MCF 10A (cell line): ENCODE data around the gene CPSF4. TPM values are rescaled to one million over a fixed set of nuclear protein-coding genes. Genes with fewer than 3 reads are reported as not detected.

Experiments used
- Bru-seq: library from RNA; stranded (reverse); fragments of 400-500 nt; gene quantifications from one replicate; lab custom pipeline; 2021; lab: Mats Ljungman, UMichigan
- BruChase-seq, 2 experiments: library from RNA; stranded (reverse); fragments of 400-500 nt; gene quantifications; one replicate each; lab custom pipeline; 2021; lab: Mats Ljungman, UMichigan
- BruUV-seq: library from RNA; stranded (reverse); fragments of 400-500 nt; replicated peaks from 2 replicates; lab custom pipeline; 2021; lab: Mats Ljungman, UMichigan
- CTCF ChIA-PET: fragments of 300-600 bp; sonication (Branson Sonifier 250); formaldehyde crosslinking; extraction: SDS; loops from one replicate; lab custom pipeline; 2021; ENCODE audit warnings: antibody characterized with exemption, inconsistent platforms; lab: Yijun Ruan, JAX
- POLR2A ChIA-PET: fragments of 300-600, 350-650 bp; sonication (Branson Sonifier 250); formaldehyde crosslinking; extraction: SDS; loops from one replicate; lab custom pipeline; 2020; ENCODE audit warnings: antibody characterized with exemption, inconsistent platforms; lab: Yijun Ruan, JAX
- DNase-seq: peaks from one replicate; pipeline ENCODE4 v3.0.0-alpha.2; 2018; ENCODE audit not compliant: unreplicated experiment
- H3K27ac Mint-ChIP-seq: one replicate; pipeline ENCODE4 v1.8.0; 2022; ENCODE audit warnings: mild to moderate bottlenecking, low read depth, mixed read lengths; ENCODE audit not compliant: unreplicated experiment
- H3K27me3 Mint-ChIP-seq: one replicate; pipeline ENCODE4 v1.8.0; 2022; ENCODE audit warnings: mixed read lengths; ENCODE audit not compliant: insufficient read depth, unreplicated experiment
- H3K36me3 Mint-ChIP-seq: one replicate; pipeline ENCODE4 v1.8.0; 2022; ENCODE audit warnings: mild to moderate bottlenecking, moderate library complexity, mixed read lengths; ENCODE audit not compliant: insufficient read depth, unreplicated experiment
- H3K4me1 Mint-ChIP-seq: one replicate; pipeline ENCODE4 v1.8.0; 2022; ENCODE audit warnings: mixed read lengths; ENCODE audit not compliant: insufficient read depth, unreplicated experiment
- H3K4me3 Mint-ChIP-seq: one replicate; pipeline ENCODE4 v1.8.0; 2022; ENCODE audit warnings: mild to moderate bottlenecking, moderate library complexity, mixed read lengths; ENCODE audit not compliant: unreplicated experiment
- H3K9me3 Mint-ChIP-seq: one replicate; pipeline ENCODE4 v1.8.0; 2022; ENCODE audit warnings: mixed read lengths; ENCODE audit not compliant: unreplicated experiment
- CTCF ChIP-seq: fragments of 200-600 bp; IDR thresholded peaks from one replicate; pipeline ENCODE4 v1.8.0; 2022; ENCODE audit warnings: antibody characterized with exemption, mild to moderate bottlenecking; ENCODE audit not compliant: unreplicated experiment
- intact Hi-C: fragments of 100-400 bp; cut with micrococcal nuclease; formaldehyde crosslinking; loops from 2 replicates; pipeline ENCODE4 v1.14.1; 2022
- long read RNA-seq: library from polyadenylated mRNA; stranded (forward); transcript quantifications from one replicate; pipeline ENCODE4 v2.0.0, GENCODE V29; 2022
- total RNA-seq: library from RNA; stranded (reverse); gene quantifications from 2 replicates; pipeline ENCODE4 v1.2.3, GENCODE V29; 2022

Gene CPSF4
- total RNA-seq (49.5 and 62.6 TPM in 2 replicates), Bru-seq, nascent RNA (percentile 69 among the genes with signal in this experiment), BruChase-seq, experiment 1, labeled RNA remaining after a 6-hour chase (percentile 71 among the genes with signal in this experiment), BruChase-seq, experiment 2, labeled RNA remaining after a 2-hour chase (percentile 81 among the genes with signal in this experiment)
- long read RNA-seq, transcript CPSF4-206 (8 exons, 942 nt), result minor isoform, 5 of 132 reads
- long read RNA-seq, transcript CPSF4-201 (8 exons, 1,691 nt), result minor isoform, 39 of 132 reads
- long read RNA-seq, transcript CPSF4-204 (8 exons, 1,738 nt), result major isoform, 47 of 132 reads
- long read RNA-seq, partial matches to known transcripts, result 5 of 132 reads
- long read RNA-seq, other reads (novel, unspliced or antisense), result 32 of 132 reads

GRCh38 chr7:99438573-99439480, at the start of gene CPSF4, which contains the start of gene PTCD1:
CPSF4 (plus strand) TSS chr7:99438943; CDS start chr7:99439083, 140 bp downstream.
PTCD1 (minus strand) TSS chr7:99438798; CDS start chr7:99435242, 3,556 bp downstream.
- H3K4me1 Mint-ChIP-seq, result peaks cover 5% of the 10 kb centered on the region
- peak within 1 kb of the TSS; percentile 97 for H3K27ac Mint-ChIP-seq
- TF ChIP-seq CTCF, result no peak
- peaks cover 46% of the 10 kb centered on the region for H3K36me3 Mint-ChIP-seq
- no peaks in the 10 kb centered on the region for H3K9me3 Mint-ChIP-seq
- ChIA-PET CTCF (interaction anchor here (0.6 to 1.3 kb wide), 2 partner anchors 21 to 609 kb away, joined by 3 read pairs; no protein-coding TSS in a partner anchor), POLR2A (interaction anchor here (0.7 to 3.2 kb wide), 15 partner anchors 10 to 649 kb away, joined by 3 to 33 read pairs (median 6); partner anchors contain the start of genes ARPC1A, ATP5MF, BUD31 and PDAP1)
- H3K4me3 Mint-ChIP-seq, result peak within 1 kb of the TSS; percentile 94
- DNase-seq, result peak; percentile 96
- BruUV-seq, result no TSS peak
- H3K27me3 Mint-ChIP-seq, result no peaks in the 10 kb centered on the region
- intact Hi-C loops, result no loop called here

GRCh38 chr7:99389772-99390171, 49.0 kb upstream of the CPSF4 start:
- no peak for TF ChIP-seq CTCF
- CTCF ChIA-PET, result interaction anchor here (1.0 to 1.2 kb wide), 2 partner anchors 9 to 18 kb away, joined by 3 read pairs; no protein-coding TSS in a partner anchor
- POLR2A ChIA-PET, result interaction anchor here (0.7 to 3.1 kb wide), 3 partner anchors 10 to 40 kb away, joined by 3 to 9 read pairs (median 6); no protein-coding TSS in a partner anchor
- Mint-ChIP-seq H3K9me3 (no peaks in the 10 kb centered on the region), H3K4me3 (no peak overlapping the region), H3K27me3 (no peaks in the 10 kb centered on the region), H3K27ac (no peak overlapping the region), H3K4me1 (no peaks in the 10 kb centered on the region), H3K36me3 (peaks cover 87% of the 10 kb centered on the region)
- intact Hi-C loops, result no loop called here
- DNase-seq, result no peak
- no TSS peak for BruUV-seq

- POLR2A ChIA-PET, result no interaction called here
- BruUV-seq, result no TSS peak
- intact Hi-C loops, result no loop called here
- CTCF ChIA-PET, result interaction anchor here (0.6 to 1.5 kb wide), 2 partner anchors 24 to 50 kb away, joined by 3 to 4 read pairs; no protein-coding TSS in a partner anchor
- Mint-ChIP-seq H3K4me3 (no peak overlapping the region), H3K36me3 (peaks cover 93% of the 10 kb centered on the region), H3K4me1 (no peaks in the 10 kb centered on the region), H3K27me3 (no peaks in the 10 kb centered on the region), H3K9me3 (no peaks in the 10 kb centered on the region), H3K27ac (no peak overlapping the region)
- DNase-seq, result no peak
- no peak for TF ChIP-seq CTCF
These were observed 47.7 kb upstream of the CPSF4 start for GRCh38 chr7:99390941-99391602.
